ENCODE data around the gene GCLC.
"Not testable (repeated sequence)": the region's sequence is repeated elsewhere in the genome, so short reads cannot be mapped to it uniquely, and the experiment has no call there.

Gene GCLC

GRCh38 chr6:53565886-53566285, 21.0 kb upstream of the GCLC start (continued):
- TF ChIP-seq ZNF23 (tag by site-specific recombination; IDR thresholded peaks at IDR 0.05; ENCODE audit: borderline replicate concordance), result no peak
- TF ChIP-seq ZNF596 (tag by site-specific recombination; IDR thresholded peaks at IDR 0.05), result no peak
- no peak for TF ChIP-seq ZNF561 (tag by site-specific recombination; IDR thresholded peaks at IDR 0.05; ENCODE audit: borderline replicate concordance)

GRCh38 chr6:53564401-53565065, 19.6 kb upstream of the GCLC start:
- H3K4me1 ChIP-seq (ENCODE audit: control insufficient read depth, insufficient read depth, low read length), result no peaks in the 10 kb centered on the region
- H3K27ac ChIP-seq (ENCODE audit: extremely low read depth, low read depth, low read length), result no peak overlapping the region
- no peak overlapping the region for H3K4me3 ChIP-seq (ENCODE audit: low read depth, low read length)
- no peaks in the 10 kb centered on the region for H3K9me3 ChIP-seq (ENCODE audit: control insufficient read depth, insufficient read depth, low read depth, low read length)
- POLR2A ChIA-PET, result no interaction called here
- no peak for TF ChIP-seq HOXD13 (CRISPR knock-in tag; IDR thresholded peaks at IDR 0.05; ENCODE audit: borderline replicate concordance)
- no peak for TF ChIP-seq ZNF350 (tag by site-specific recombination; IDR thresholded peaks at IDR 0.05)
- H3K36me3 ChIP-seq (ENCODE audit: control insufficient read depth in 2 of 2, insufficient read depth in 1 of 2, low read length in 2 of 2), result no peaks in the 10 kb centered on the region
- CTCF ChIA-PET, result interaction anchor here (0.9 to 1.5 kb wide), 3 partner anchors 87 to 171 kb away, joined by 3 to 4 read pairs (median 3); no protein-coding TSS in a partner anchor

- ChIA-PET CTCF (interaction anchor here (1.1 kb wide), 1 partner anchor 171 kb away, joined by 3 read pairs; no protein-coding TSS in a partner anchor), POLR2A (no interaction called here)
- H3K36me3 ChIP-seq (ENCODE audit: control insufficient read depth in 2 of 2, insufficient read depth in 1 of 2, low read length in 2 of 2), result no peaks in the 10 kb centered on the region
- no peak for TF ChIP-seq ZBTB26 (tag by site-specific recombination; optimal IDR thresholded peaks at IDR 0.05)
- no peak for TF ChIP-seq ZBTB20 (tag by site-specific recombination; IDR thresholded peaks at IDR 0.05)
- TF ChIP-seq ZNF488 (tag by site-specific recombination; IDR thresholded peaks at IDR 0.05), result no peak
- TF ChIP-seq ZNF280D (tag by site-specific recombination; IDR thresholded peaks at IDR 0.05), result no peak
- no peak for TF ChIP-seq ZNF202 (tag by site-specific recombination; IDR thresholded peaks at IDR 0.05; ENCODE audit: borderline replicate concordance)
- H3K9me3 ChIP-seq (ENCODE audit: control insufficient read depth, insufficient read depth, low read depth, low read length), result no peaks in the 10 kb centered on the region
- no peak overlapping the region for H3K27ac ChIP-seq (ENCODE audit: extremely low read depth, low read depth, low read length)
- H3K4me3 ChIP-seq (ENCODE audit: low read depth, low read length), result no peak overlapping the region
- no peaks in the 10 kb centered on the region for H3K4me1 ChIP-seq (ENCODE audit: control insufficient read depth, insufficient read depth, low read length)
Observed at GRCh38 chr6:53556986-53557715, 12.2 kb upstream of the GCLC start.

- H3K27ac ChIP-seq (ENCODE audit: extremely low read depth, low read depth, low read length); H3K4me1 ChIP-seq (ENCODE audit: control insufficient read depth, insufficient read depth, low read length); H3K4me3 ChIP-seq (ENCODE audit: low read depth, low read length); H3K9me3 ChIP-seq (ENCODE audit: control insufficient read depth, insufficient read depth, low read depth, low read length); H3K36me3 ChIP-seq (ENCODE audit: control insufficient read depth in 2 of 2, insufficient read depth in 1 of 2, low read length in 2 of 2); POLR2A ChIA-PET: not testable (repeated sequence)
- CTCF ChIA-PET, result interaction anchor here (0.9 kb wide), 1 partner anchor 56 kb away, joined by 3 read pairs; no protein-coding TSS in a partner anchor
Observed at GRCh38 chr6:53553600-53553999, 8.7 kb upstream of the GCLC start.

GRCh38 chr6:53551681-53552080, 6.8 kb upstream of the GCLC start:
- CTCF ChIA-PET, result interaction anchor here (0.6 kb wide), 1 partner anchor 102 kb away, joined by 3 read pairs; no protein-coding TSS in a partner anchor

More at GRCh38 chr6:53551681-53552080, 6.8 kb upstream of the GCLC start:
- H3K36me3 ChIP-seq (ENCODE audit: control insufficient read depth in 2 of 2, insufficient read depth in 1 of 2, low read length in 2 of 2); H3K27ac ChIP-seq (ENCODE audit: extremely low read depth, low read depth, low read length); H3K9me3 ChIP-seq (ENCODE audit: control insufficient read depth, insufficient read depth, low read depth, low read length); H3K4me3 ChIP-seq (ENCODE audit: low read depth, low read length); H3K4me1 ChIP-seq (ENCODE audit: control insufficient read depth, insufficient read depth, low read length); POLR2A ChIA-PET: not testable (repeated sequence)
